Neural progenitor cell (in vitro differentiated cells): ENCODE data around the gene NRROS.

Experiments used
- EZH2 ChIP-seq: fragments of 200-600 bp; sonication (generic); IDR thresholded peaks from 2 replicates; pipeline ENCODE4 v1.6.1; 2017; ENCODE audit warnings: antibody characterized with exemption, mild to moderate bottlenecking, moderate library complexity
- TF ChIP-seq, protein P1 (sequence below): fragments of 200-600 bp; sonication (generic); IDR thresholded peaks from 2 replicates; pipeline ENCODE4 v1.5.1; 2017; ENCODE audit warnings: antibody characterized with exemption, mild to moderate bottlenecking

DNA sequence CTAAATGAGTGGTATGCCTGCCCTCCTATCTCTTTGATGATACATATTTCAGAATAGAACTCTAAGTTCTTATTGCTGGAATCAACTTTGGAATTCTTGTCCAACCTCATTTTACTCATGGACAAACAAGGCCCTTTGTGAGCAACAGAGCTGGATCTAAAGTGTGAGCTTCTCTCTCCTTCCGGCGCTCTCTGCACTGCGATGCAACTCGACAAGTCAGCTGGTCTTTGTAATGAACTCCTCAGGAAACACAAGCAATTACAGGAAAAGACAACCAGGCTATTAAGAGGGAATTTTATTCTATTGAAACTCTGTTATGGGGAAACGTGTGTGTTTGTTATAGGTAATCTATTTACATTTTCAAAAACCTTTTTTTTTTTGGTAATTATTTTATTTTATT, 20.3 kb upstream of the NRROS start:
- TF ChIP-seq, protein P1, sequence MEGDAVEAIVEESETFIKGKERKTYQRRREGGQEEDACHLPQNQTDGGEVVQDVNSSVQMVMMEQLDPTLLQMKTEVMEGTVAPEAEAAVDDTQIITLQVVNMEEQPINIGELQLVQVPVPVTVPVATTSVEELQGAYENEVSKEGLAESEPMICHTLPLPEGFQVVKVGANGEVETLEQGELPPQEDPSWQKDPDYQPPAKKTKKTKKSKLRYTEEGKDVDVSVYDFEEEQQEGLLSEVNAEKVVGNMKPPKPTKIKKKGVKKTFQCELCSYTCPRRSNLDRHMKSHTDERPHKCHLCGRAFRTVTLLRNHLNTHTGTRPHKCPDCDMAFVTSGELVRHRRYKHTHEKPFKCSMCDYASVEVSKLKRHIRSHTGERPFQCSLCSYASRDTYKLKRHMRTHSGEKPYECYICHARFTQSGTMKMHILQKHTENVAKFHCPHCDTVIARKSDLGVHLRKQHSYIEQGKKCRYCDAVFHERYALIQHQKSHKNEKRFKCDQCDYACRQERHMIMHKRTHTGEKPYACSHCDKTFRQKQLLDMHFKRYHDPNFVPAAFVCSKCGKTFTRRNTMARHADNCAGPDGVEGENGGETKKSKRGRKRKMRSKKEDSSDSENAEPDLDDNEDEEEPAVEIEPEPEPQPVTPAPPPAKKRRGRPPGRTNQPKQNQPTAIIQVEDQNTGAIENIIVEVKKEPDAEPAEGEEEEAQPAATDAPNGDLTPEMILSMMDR, result no peak
- no peak for TF ChIP-seq EZH2
